Adipocyte (in vitro differentiated cells): ENCODE results near the gene C2orf74.
A peak's percentile ranks its signal among the peaks of the same experiment; 100 is the strongest.
"Not testable (repeated sequence)": the region's sequence is repeated elsewhere in the genome, so short reads cannot be mapped to it uniquely, and the experiment has no call there.

Experiments
- DNase-seq: peaks from one replicate; pipeline ENCODE4 v3.0.0-alpha.2; 2015; ENCODE audit warnings: low read depth
- H3K27me3 ChIP-seq: replicated peaks from 2 replicates; pipeline ENCODE4 v1.7.0; 2013; ENCODE audit warnings: mild to moderate bottlenecking, low read length, moderate library complexity; ENCODE audit not compliant: control insufficient read depth, insufficient read depth
- H3K36me3 ChIP-seq: 2 replicates; pipeline ENCODE4 v1.7.0; 2013; ENCODE audit warnings: low read length, mild to moderate bottlenecking, moderate library complexity; ENCODE audit not compliant: control insufficient read depth, insufficient read depth, severe bottlenecking
- H3K4me1 ChIP-seq: 2 replicates; pipeline ENCODE4 v1.7.0; 2013; ENCODE audit warnings: mild to moderate bottlenecking, low read length, moderate library complexity; ENCODE audit not compliant: control insufficient read depth, insufficient read depth
- H3K4me3 ChIP-seq: 2 replicates; pipeline ENCODE4 v1.7.0; 2013; ENCODE audit warnings: mild to moderate bottlenecking, low read length, moderate library complexity
- H3K9ac ChIP-seq: 2 replicates; pipeline ENCODE4 v1.7.0; 2013; ENCODE audit warnings: mild to moderate bottlenecking, low read length, moderate library complexity
- H3K9me3 ChIP-seq: 2 replicates; pipeline ENCODE4 v1.7.0; 2013; ENCODE audit warnings: mild to moderate bottlenecking, low read length, moderate library complexity; ENCODE audit not compliant: control insufficient read depth

The C2orf74 gene

DNA sequence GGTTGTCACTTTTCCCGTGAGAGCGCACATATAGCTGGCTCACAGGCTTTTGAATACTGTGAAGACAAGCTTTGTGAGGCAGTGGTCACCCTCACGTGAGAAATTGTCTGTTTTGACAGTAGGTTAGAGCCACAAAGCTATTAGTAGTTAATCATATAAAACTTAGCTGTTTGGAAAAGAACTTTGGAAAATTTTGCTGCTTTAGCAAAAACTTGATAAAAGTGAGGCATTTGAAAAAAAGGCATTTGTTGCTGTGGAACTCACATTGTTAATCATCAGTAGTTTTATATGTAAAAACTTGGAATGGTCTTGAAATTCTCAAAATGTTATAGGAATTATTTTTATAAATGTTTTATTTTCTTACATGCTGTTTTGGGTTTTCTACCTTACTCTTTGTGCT lies 22.3 kb downstream of the C2orf74 start:
- peaks cover 78% of the 10 kb centered on the region for H3K36me3 ChIP-seq

DNA sequence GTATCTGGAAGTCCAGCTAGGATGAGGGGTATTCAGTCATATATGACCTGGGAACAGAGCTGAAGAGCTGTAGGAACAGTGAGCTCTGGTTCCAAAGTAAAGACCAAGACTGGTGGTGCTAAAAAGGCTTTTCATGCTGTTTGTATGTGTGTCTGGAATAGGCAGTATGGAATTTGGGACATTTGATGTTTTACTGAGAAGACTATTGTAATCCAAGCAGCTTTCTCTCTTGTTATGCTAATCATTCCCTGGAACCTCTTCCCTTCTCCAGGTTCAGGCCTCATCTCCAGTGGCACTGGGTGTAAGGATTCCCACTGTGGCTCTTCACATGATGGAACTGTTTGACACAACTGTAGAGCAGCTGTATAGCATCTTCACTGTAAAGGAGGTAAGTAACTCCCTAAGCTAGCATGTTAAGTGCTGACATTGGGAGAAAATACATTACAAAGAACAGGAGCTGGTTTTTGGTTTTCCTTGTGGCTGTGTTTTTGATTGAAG lies 23.3 kb downstream of the C2orf74 start:
- H3K27me3 ChIP-seq = no peaks in the 10 kb centered on the region
- H3K36me3 ChIP-seq = peaks cover 88% of the 10 kb centered on the region
- no peak overlapping the region for H3K4me3 ChIP-seq
- H3K9me3 ChIP-seq = no peaks in the 10 kb centered on the region
- H3K9ac ChIP-seq = no peak overlapping the region
- peaks cover 24% of the 10 kb centered on the region for H3K4me1 ChIP-seq
- no peak for DNase-seq

More for the DNA sequence above, 22.3 kb downstream of the C2orf74 start:
- H3K4me1 ChIP-seq = peaks cover 34% of the 10 kb centered on the region
- H3K27me3 ChIP-seq = no peaks in the 10 kb centered on the region
- no peak for DNase-seq
- H3K9ac ChIP-seq = no peak overlapping the region
- H3K9me3 ChIP-seq = no peaks in the 10 kb centered on the region
- no peak overlapping the region for H3K4me3 ChIP-seq

DNA sequence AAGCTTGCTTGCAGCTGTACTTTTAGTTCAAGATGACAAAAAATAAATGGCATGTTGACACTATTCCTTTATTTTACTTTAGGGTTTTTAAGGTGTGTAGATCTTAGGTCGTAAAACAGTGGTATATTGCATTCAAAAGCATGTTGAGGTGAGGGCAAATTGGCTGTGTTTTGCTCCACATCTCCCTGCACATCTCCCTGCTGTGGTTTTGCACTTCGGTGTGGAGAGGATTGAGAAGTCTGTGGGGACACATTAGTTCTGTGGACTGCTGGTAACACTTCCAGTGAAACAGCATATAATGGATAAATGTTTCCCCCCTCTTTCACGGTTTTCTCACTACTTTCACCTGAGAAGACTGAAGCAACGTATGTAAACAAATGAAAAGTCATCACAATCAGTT lies 25.1 kb downstream of the C2orf74 start:
- H3K4me3 ChIP-seq = no peak overlapping the region
- peaks cover 95% of the 10 kb centered on the region for H3K36me3 ChIP-seq
- H3K4me1 ChIP-seq = peaks cover 6% of the 10 kb centered on the region
- H3K9ac ChIP-seq = no peak overlapping the region
- DNase-seq = no peak
- no peaks in the 10 kb centered on the region for H3K9me3 ChIP-seq
- H3K27me3 ChIP-seq = no peaks in the 10 kb centered on the region

DNA sequence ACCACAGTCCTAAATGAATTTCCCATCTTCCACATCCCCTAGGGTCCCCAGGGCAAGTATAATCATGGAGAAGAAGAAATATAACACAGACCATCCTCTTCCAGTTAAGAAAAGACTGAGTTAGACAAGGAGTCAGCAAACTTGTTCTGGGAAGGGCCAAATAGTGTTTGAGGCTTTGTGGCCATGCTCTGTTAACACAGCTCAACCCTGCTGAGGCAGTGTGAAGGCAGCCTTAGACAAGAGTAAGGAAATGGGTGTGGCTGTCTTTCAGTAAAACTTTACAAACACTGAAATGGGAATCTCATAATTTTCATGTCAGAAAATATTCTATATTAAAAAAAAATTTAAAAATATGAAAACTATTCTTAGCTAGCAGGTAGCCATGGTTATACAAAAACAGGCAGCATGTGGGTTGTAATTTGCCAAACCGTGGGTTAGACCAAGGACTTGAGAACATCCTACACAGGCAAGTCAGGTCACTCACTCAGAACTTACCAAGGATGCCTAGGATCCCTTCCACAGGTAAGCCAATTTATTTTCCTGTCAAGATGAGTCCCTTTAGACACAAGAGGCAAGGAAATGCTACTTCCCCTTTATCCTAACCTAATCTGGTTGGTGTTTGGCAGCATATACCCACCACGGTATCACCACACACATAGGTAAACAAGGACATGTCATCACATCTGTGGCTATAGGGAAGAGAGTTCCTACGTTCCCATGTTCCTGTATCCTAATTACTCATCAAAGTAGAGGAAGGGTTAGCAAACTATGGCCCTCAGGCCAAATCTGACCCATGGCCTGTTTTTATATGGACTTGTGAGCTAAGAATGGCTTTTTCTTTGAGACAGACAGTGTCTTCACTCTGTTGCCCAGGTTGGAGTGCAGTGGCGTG lies 31.9 kb downstream of the C2orf74 start:
- H3K36me3 ChIP-seq = peaks cover 51% of the 10 kb centered on the region
- H3K9ac ChIP-seq = no peak overlapping the region
- H3K27me3 ChIP-seq = no peaks in the 10 kb centered on the region
- no peaks in the 10 kb centered on the region for H3K9me3 ChIP-seq
- DNase-seq = peak; percentile 31
- peaks cover 7% of the 10 kb centered on the region for H3K4me1 ChIP-seq
- H3K4me3 ChIP-seq = no peak overlapping the region

DNA sequence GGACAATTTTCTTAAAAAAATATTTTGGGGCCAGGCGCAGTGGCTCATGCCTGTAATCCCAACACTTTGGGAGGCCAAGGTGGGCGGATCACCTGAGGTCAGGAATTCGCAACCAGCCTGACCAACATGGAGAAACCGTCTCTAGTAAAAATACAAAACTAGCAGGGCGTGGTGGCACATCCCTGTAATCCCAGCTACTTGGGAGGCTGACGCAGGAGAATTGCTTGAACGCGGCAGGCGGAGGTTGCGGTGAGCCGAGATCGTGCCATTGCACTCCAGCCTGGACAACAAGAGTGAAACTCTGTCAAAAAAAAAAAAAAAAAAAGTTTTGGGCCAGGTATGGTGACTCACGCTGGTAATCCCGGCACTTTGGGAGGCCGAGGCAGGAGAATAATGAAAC lies 32.7 kb downstream of the C2orf74 start:
- not testable (repeated sequence) for DNase-seq, H3K9ac ChIP-seq, H3K9me3 ChIP-seq, H3K4me3 ChIP-seq, H3K27me3 ChIP-seq, H3K4me1 ChIP-seq
- peaks cover 51% of the 10 kb centered on the region for H3K36me3 ChIP-seq

- Histone ChIP-seq H3K36me3 (peaks cover 52% of the 10 kb centered on the region), H3K9me3 (no peaks in the 10 kb centered on the region), H3K27me3 (no peaks in the 10 kb centered on the region), H3K4me1 (peaks cover 7% of the 10 kb centered on the region), H3K4me3 (no peak overlapping the region), H3K9ac (no peak overlapping the region)
- DNase-seq = no peak
Observed at GRCh38 chr2:61196671-61197070, 34.7 kb downstream of the C2orf74 start.

DNA sequence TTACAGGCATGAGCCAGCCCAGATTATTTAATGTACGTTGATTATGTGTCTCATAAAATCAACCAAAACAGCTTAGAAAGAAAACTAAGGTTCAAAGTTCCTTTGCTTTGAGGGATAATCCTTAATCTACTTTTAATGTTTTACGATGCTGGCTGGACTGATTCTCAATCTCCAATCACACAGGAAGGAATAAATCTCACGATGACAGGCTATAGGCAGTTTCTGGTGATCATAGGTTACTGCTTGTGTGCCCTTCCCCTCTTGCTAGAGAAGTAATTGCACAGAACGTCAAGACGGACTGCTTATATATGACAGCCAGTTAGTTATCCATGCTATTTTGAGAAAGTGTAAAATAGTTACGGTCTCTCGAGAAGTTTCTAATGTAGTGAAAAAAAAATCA lies 43.1 kb downstream of the C2orf74 start:
- no peaks in the 10 kb centered on the region for H3K9me3 ChIP-seq
- peaks cover 2% of the 10 kb centered on the region for H3K4me1 ChIP-seq
- no peak for DNase-seq
- H3K36me3 ChIP-seq = peaks cover 95% of the 10 kb centered on the region
- H3K27me3 ChIP-seq = no peaks in the 10 kb centered on the region
- no peak overlapping the region for H3K9ac ChIP-seq
- H3K4me3 ChIP-seq = no peak overlapping the region

- no peak overlapping the region for H3K4me3 ChIP-seq
Observed at GRCh38 chr2:61210332-61210981, 48.5 kb downstream of the C2orf74 start.

GRCh38 chr2:61214171-61214570 lies 52.2 kb downstream of the C2orf74 start:
- DNase-seq = no peak
- no peaks in the 10 kb centered on the region for H3K27me3 ChIP-seq
- H3K4me1 ChIP-seq = peaks cover 16% of the 10 kb centered on the region
- H3K4me3 ChIP-seq = no peak overlapping the region
- no peak overlapping the region for H3K9ac ChIP-seq
- H3K36me3 ChIP-seq = peaks cover 70% of the 10 kb centered on the region
- H3K9me3 ChIP-seq = no peaks in the 10 kb centered on the region

More at GRCh38 chr2:61210332-61210981, 48.5 kb downstream of the C2orf74 start:
- Histone ChIP-seq H3K4me1 (peaks cover 16% of the 10 kb centered on the region), H3K9ac (no peak overlapping the region), H3K36me3 (peaks cover 76% of the 10 kb centered on the region), H3K9me3 (no peaks in the 10 kb centered on the region), H3K27me3 (no peaks in the 10 kb centered on the region)
- DNase-seq = peak; percentile 83
